Esophagus muscularis mucosa (tissue), 4 donors: ENCODE measurements around the gene HK1. TPM values are rescaled to one million over a fixed set of nuclear protein-coding genes. Genes with fewer than 3 reads are reported as not detected.

ENCODE experiments used
- DNase-seq: peaks from one replicate; pipeline ENCODE4 v3.0.0-alpha.2; 2017; ENCODE audit errors: extremely low spot score
- H3K27ac ChIP-seq, 4 donors: fragments of 200-600 bp; sonication (generic); replicated peaks in 1 of 4; 1 replicate in 3 of 4; 2 replicates in 1 of 4; pipeline ENCODE4 v1.5.1; 2016 to 2019; ENCODE audit warnings: mild to moderate bottlenecking in 1 of 4
- H3K27me3 ChIP-seq, 4 donors: fragments of 200-600 bp; sonication (generic); one replicate each; pipeline versions ENCODE4 v1.5.1 to v1.6.0; 2016 to 2019
- H3K36me3 ChIP-seq, 4 donors: fragments of 200-600 bp; sonication (generic); one replicate each; pipeline ENCODE4 v1.5.1; 2016 to 2019
- H3K4me1 ChIP-seq, 4 donors: fragments of 200-600 bp; sonication (generic); one replicate each; pipeline ENCODE4 v1.5.1; 2016 to 2019
- H3K4me3 ChIP-seq, 4 donors: fragments of 200-600 bp; sonication (generic); 1 replicate in 2 of 4; 2 replicates in 2 of 4; pipeline ENCODE4 v1.5.1; 2016 to 2019; ENCODE audit warnings: mild to moderate bottlenecking in 4 of 4, moderate library complexity in 1 of 4
- H3K9me3 ChIP-seq, 4 donors: fragments of 200-600 bp; sonication (generic); 1 replicate in 3 of 4; 2 replicates in 1 of 4; pipeline ENCODE4 v1.5.1; 2016 to 2019
- CTCF ChIP-seq, 3 experiments: fragments of 200-600 bp in 2 of 3; fragments of 450-650 bp in 1 of 3; sonication (generic) in 2 of 3; IDR thresholded peaks; one replicate each; pipeline ENCODE4 v1.5.1; 2017 to 2019; ENCODE audit warnings: antibody characterized with exemption in 3 of 3, mild to moderate bottlenecking in 2 of 3, moderate library complexity in 1 of 3
- EP300 ChIP-seq: sonication (generic); formaldehyde crosslinking; IDR thresholded peaks from one replicate; pipeline ENCODE4 v1.6.1; 2017; ENCODE audit warnings: antibody characterized with exemption
- POLR2A ChIP-seq: fragments of 450-650 bp; IDR thresholded peaks from one replicate; pipeline ENCODE4 v1.6.1; 2017; ENCODE audit warnings: antibody characterized with exemption, moderate library complexity, mild to moderate bottlenecking, low read depth
- POLR2AphosphoS5 ChIP-seq, 2 donors: sonication (generic); formaldehyde crosslinking; IDR thresholded peaks; one replicate each; pipeline ENCODE4 v1.6.1; 2017; ENCODE audit warnings: antibody characterized with exemption in 2 of 2
- WGBS: methylation state at CpG from one replicate; pipeline ENCODE4 v1.1.5; 2018; 5-methylcytosine and 5-hydroxymethylcytosine counted together
- intact Hi-C: fragments of 100-400 bp; cut with DNase I; formaldehyde crosslinking; loops from one replicate; pipeline ENCODE4 v1.15.1; 2023
- total RNA-seq, 4 donors: library from RNA; depleted of rRNA; stranded (reverse); fragments of >200 nt; gene quantifications; one replicate each; pipeline versions ENCODE4 v1.1.0 to v1.2.1, GENCODE V29; 2016

The HK1 gene
- total RNA-seq, 4 donors from 2014 or later = 114 to 188 (median 151) TPM

- TF ChIP-seq CTCF (IDR thresholded peaks at IDR 0.05) = no peak
- no peak for TF ChIP-seq POLR2A
- Histone ChIP-seq H3K9me3 (no peaks in the 10 kb centered on the region), H3K36me3 (no peaks in the 10 kb centered on the region), H3K27me3 (no peaks in the 10 kb centered on the region), H3K27ac (peak overlapping the region; percentile 41 to 64 (median 50)), H3K4me1 (peaks cover 81 to 97% (median 92%) of the 10 kb centered on the region in 4 donors), H3K4me3 (no peak overlapping the region)
- no peak for DNase-seq
- 81% methylated on average over 8 of the region's 8 CpGs for WGBS
- intact Hi-C loops = no loop called here
These were observed 59.8 kb downstream of the HK1 start for GRCh38 chr10:69338133-69338456.

- DNase-seq = no peak
- peaks cover 0 to 5% (median 3%) of the 10 kb centered on the region in 4 donors for H3K36me3 ChIP-seq
- peaks cover 74 to 93% (median 89%) of the 10 kb centered on the region in 4 donors for H3K4me1 ChIP-seq
- TF ChIP-seq POLR2A (no peak), POLR2AphosphoS5 (IDR thresholded peaks at IDR 0.05) (no peak), CTCF (IDR thresholded peaks at IDR 0.05) (no peak), EP300 (no peak)
- H3K27me3 ChIP-seq = no peaks in the 10 kb centered on the region
- no peaks in the 10 kb centered on the region for H3K9me3 ChIP-seq
- intact Hi-C loops = no loop called here
- H3K4me3 ChIP-seq = no peak overlapping the region
- H3K27ac ChIP-seq = peak overlapping the region; percentile 41 to 64 (median 50)
- WGBS = 79% methylated on average over 5 of the region's 9 CpGs
These were observed 60.5 kb downstream of the HK1 start for GRCh38 chr10:69338547-69339450.

- H3K27me3 ChIP-seq = no peaks in the 10 kb centered on the region
- H3K36me3 ChIP-seq = peaks cover 7 to 24% (median 21%) of the 10 kb centered on the region in 4 donors
- no peak for DNase-seq
- no peak overlapping the region for H3K4me3 ChIP-seq
- peaks cover 68 to 88% (median 83%) of the 10 kb centered on the region in 4 donors for H3K4me1 ChIP-seq
- H3K27ac ChIP-seq = no peak overlapping the region
- TF ChIP-seq POLR2A (no peak), EP300 (no peak), CTCF (IDR thresholded peaks at IDR 0.05) (no peak), POLR2AphosphoS5 (IDR thresholded peaks at IDR 0.05) (no peak)
- no peaks in the 10 kb centered on the region for H3K9me3 ChIP-seq
- WGBS = 83% methylated on average over 9 of the region's 9 CpGs
- intact Hi-C loops = no loop called here
These were observed 62.4 kb downstream of the HK1 start for GRCh38 chr10:69340695-69341094.

GRCh38 chr10:69343905-69344304 lies 65.6 kb downstream of the HK1 start:
- WGBS = 97% methylated on average over 4 of the region's 4 CpGs
- TF ChIP-seq EP300 = no peak
- no peak for TF ChIP-seq CTCF (IDR thresholded peaks at IDR 0.05)
- TF ChIP-seq POLR2A = no peak
- no peak for TF ChIP-seq POLR2AphosphoS5 (IDR thresholded peaks at IDR 0.05)
- no peak for DNase-seq
- peaks cover 7 to 39% (median 25%) of the 10 kb centered on the region in 4 donors for H3K36me3 ChIP-seq
- intact Hi-C loops = no loop called here
- H3K27ac ChIP-seq = no peak overlapping the region
- H3K4me3 ChIP-seq = no peak overlapping the region
- H3K4me1 ChIP-seq = peaks cover 63 to 86% (median 68%) of the 10 kb centered on the region in 4 donors
- H3K27me3 ChIP-seq = no peaks in the 10 kb centered on the region
- no peaks in the 10 kb centered on the region for H3K9me3 ChIP-seq
